SK-N-SH (cell line): ENCODE data around the gene PLOD2. TPM values are rescaled to one million over a fixed set of nuclear protein-coding genes. Genes with fewer than 3 reads are reported as not detected.

Source experiments
- CTCF ChIA-PET: fragments of 300-600, 350-600 bp; formaldehyde crosslinking; extraction: SDS; loops from one replicate; lab custom pipeline; 2021; lab: Yijun Ruan, JAX
- POLR2A ChIA-PET: fragments of 350-600 bp; sonication (Branson Sonifier 250); formaldehyde crosslinking; extraction: SDS; loops from one replicate; lab custom pipeline; 2020; ENCODE audit warnings: antibody characterized with exemption, inconsistent platforms; lab: Yijun Ruan, JAX
- DNase-seq: peaks from one replicate; pipeline ENCODE4 v3.0.0; 2012
- H2AFZ ChIP-seq: fragments of 200-600 bp; sonication (generic); 2 replicates; pipeline ENCODE4 v1.8.1; 2016; ENCODE audit warnings: antibody characterized with exemption, mild to moderate bottlenecking, low read depth
- H3F3A ChIP-seq: fragments of 200-600 bp; sonication (generic); replicated peaks from 2 replicates; pipeline ENCODE3; 2016; ENCODE audit warnings: antibody characterized with exemption, mild to moderate bottlenecking; ENCODE audit not compliant: insufficient read depth
- H3K27ac ChIP-seq, 2 experiments: fragments of 200-500 bp in 1 of 2; fragments of 200-600 bp in 1 of 2; sonication (Bioruptor generic) in 1 of 2; sonication (generic), shearing (Covaris generic) in 1 of 2; 2 replicates each; pipeline versions ENCODE4 v1.5.1 to v1.6.1; 2014 to 2016; ENCODE audit warnings: low read depth in 2 of 2, inconsistent platforms in 1 of 2, low read length in 1 of 2, mild to moderate bottlenecking in 1 of 2, mixed read lengths in 1 of 2
- H3K27me3 ChIP-seq: fragments of 200-600 bp; sonication (generic), shearing (Covaris generic); 2 replicates; pipeline ENCODE4 v1.6.1; 2016; ENCODE audit warnings: mixed run types; ENCODE audit not compliant: insufficient read depth
- H3K36me3 ChIP-seq, 2 experiments: fragments of 200-500 bp in 1 of 2; fragments of 200-600 bp in 1 of 2; sonication (Bioruptor generic) in 1 of 2; sonication (generic) in 1 of 2; replicated peaks in 1 of 2; 2 replicates each; pipeline versions ENCODE3 to v1.5.1; 2014 to 2016; ENCODE audit warnings: low read length in 1 of 2, mild to moderate bottlenecking in 1 of 2; ENCODE audit not compliant: insufficient read depth in 2 of 2, control insufficient read depth in 1 of 2
- H3K4me1 ChIP-seq, 2 experiments: fragments of 200-500 bp in 1 of 2; fragments of 200-600 bp in 1 of 2; sonication (Bioruptor generic) in 1 of 2; sonication (generic), shearing (Covaris generic) in 1 of 2; 2 replicates each; pipeline versions ENCODE4 v1.5.1 to v1.6.1; 2014 to 2016; ENCODE audit warnings: low read depth in 1 of 2, low read length in 1 of 2, mixed run types in 1 of 2; ENCODE audit not compliant: insufficient read depth in 2 of 2, control insufficient read depth in 1 of 2
- H3K4me2 ChIP-seq: fragments of 200-600 bp; sonication (generic), shearing (Covaris generic); 2 replicates; pipeline ENCODE4 v1.6.1; 2017; ENCODE audit warnings: mixed run types
- H3K4me3 ChIP-seq, 2 experiments: fragments of 200-500 bp in 1 of 2; fragments of 200-600 bp in 1 of 2; sonication (Bioruptor generic) in 1 of 2; sonication (generic), shearing (Covaris generic) in 1 of 2; 2 replicates each; pipeline versions ENCODE4 v1.5.1 to v1.8.1; 2014 to 2016; ENCODE audit warnings: low read depth in 2 of 2, inconsistent platforms in 1 of 2, low read length in 1 of 2, mild to moderate bottlenecking in 1 of 2, mixed read lengths in 1 of 2, moderate library complexity in 1 of 2
- H3K79me2 ChIP-seq: fragments of 200-600 bp; sonication (generic); 2 replicates; pipeline ENCODE4 v1.8.1; 2017; ENCODE audit warnings: mild to moderate bottlenecking; ENCODE audit not compliant: insufficient read depth
- H3K9ac ChIP-seq: fragments of 200-600 bp; sonication (generic); 2 replicates; pipeline ENCODE4 v1.6.1; 2017; ENCODE audit warnings: mixed run types
- H3K9me2 ChIP-seq: fragments of 200-600 bp; sonication (generic); 2 replicates; pipeline ENCODE4 v1.6.1; 2017; ENCODE audit warnings: mixed run types
- H3K9me3 ChIP-seq: fragments of 200-600 bp; sonication (generic); 2 replicates; pipeline ENCODE4 v1.6.1; 2017; ENCODE audit warnings: mixed run types, mild to moderate bottlenecking, moderate library complexity
- H4K20me1 ChIP-seq: fragments of 200-600 bp; sonication (generic); 2 replicates; pipeline ENCODE4 v1.6.1; 2017; ENCODE audit warnings: mild to moderate bottlenecking, mixed run types; ENCODE audit not compliant: insufficient read depth
- FOSL2 ChIP-seq: IDR thresholded peaks from 2 replicates; pipeline ENCODE4 v1.4.0; 2012; ENCODE audit warnings: low read depth, mild to moderate bottlenecking, moderate library complexity, borderline replicate concordance
- FOXJ3 ChIP-seq: sonication (generic); formaldehyde crosslinking; IDR thresholded peaks from 2 replicates; pipeline ENCODE4 v1.5.1; 2020; ENCODE audit warnings: mild to moderate bottlenecking, missing genetic modification reagents
- GABPA ChIP-seq: IDR thresholded peaks from 2 replicates; pipeline ENCODE4 v1.4.0; 2012; ENCODE audit warnings: low read depth, mild to moderate bottlenecking
- JUND ChIP-seq: IDR thresholded peaks from 2 replicates; pipeline ENCODE4 v1.4.0; 2012
- NFIC ChIP-seq: IDR thresholded peaks from 2 replicates; pipeline ENCODE4 v1.4.0; 2012; ENCODE audit warnings: borderline replicate concordance
- NRF1 ChIP-seq: IDR thresholded peaks from 2 replicates; pipeline ENCODE4 v1.6.1; 2012; ENCODE audit warnings: low read depth, mild to moderate bottlenecking, low read length
- RCOR1 ChIP-seq: fragments of 150-350 bp; IDR thresholded peaks from 2 replicates; pipeline ENCODE4 v1.6.1; 2017; ENCODE audit warnings: antibody characterized with exemption, low read length
- RFX5 ChIP-seq: IDR thresholded peaks from 2 replicates; pipeline ENCODE4 v1.6.1; 2012; ENCODE audit warnings: mild to moderate bottlenecking, improper control_type of control experiment, low read length
- SIN3A ChIP-seq: IDR thresholded peaks from 2 replicates; pipeline ENCODE4 v1.6.1; 2012; ENCODE audit warnings: low read depth, mild to moderate bottlenecking, low read length, moderate library complexity, borderline replicate concordance
- TAF1 ChIP-seq: IDR thresholded peaks from 2 replicates; pipeline ENCODE4 v1.6.1; 2012; ENCODE audit warnings: low read depth, mild to moderate bottlenecking, low read length, moderate library complexity, borderline replicate concordance
- TCF12 ChIP-seq: IDR thresholded peaks from 2 replicates; pipeline ENCODE4 v1.4.0; 2012
- WGBS: methylation state at CpG from one replicate; pipeline ENCODE4 v1.1.6; 2017; ENCODE audit warnings: low lambda C conversion rate; 5-methylcytosine and 5-hydroxymethylcytosine counted together
- polyA plus RNA-seq, 3 experiments: library from polyadenylated mRNA; depleted of rRNA; stranded (reverse); fragments of >200 nt; gene quantifications; 2 replicates each; pipeline ENCODE4 v1.2.3, GENCODE V29; 2012
- TF ChIP-seq, protein P1 (sequence below): IDR thresholded peaks from 2 replicates; pipeline ENCODE4; 2012
- TF ChIP-seq, protein P2 (sequence below): fragments of 150-350 bp; IDR thresholded peaks from 2 replicates; pipeline ENCODE4 v1.6.1; 2016; ENCODE audit warnings: mild to moderate bottlenecking, low read depth, low read length
- TF ChIP-seq, protein P3 (sequence below): IDR thresholded peaks from 2 replicates; pipeline ENCODE4 v1.4.0; 2012; ENCODE audit warnings: low read depth, borderline replicate concordance
- TF ChIP-seq, protein P4 (sequence below): IDR thresholded peaks from 2 replicates; pipeline ENCODE4 v1.6.1; 2012; ENCODE audit warnings: mild to moderate bottlenecking, low read depth, low read length, moderate library complexity

Gene PLOD2
- polyA plus RNA-seq, 1 of the 3 experiments (the other 2 are of a cell fraction) = 0.58 TPM

DNA sequence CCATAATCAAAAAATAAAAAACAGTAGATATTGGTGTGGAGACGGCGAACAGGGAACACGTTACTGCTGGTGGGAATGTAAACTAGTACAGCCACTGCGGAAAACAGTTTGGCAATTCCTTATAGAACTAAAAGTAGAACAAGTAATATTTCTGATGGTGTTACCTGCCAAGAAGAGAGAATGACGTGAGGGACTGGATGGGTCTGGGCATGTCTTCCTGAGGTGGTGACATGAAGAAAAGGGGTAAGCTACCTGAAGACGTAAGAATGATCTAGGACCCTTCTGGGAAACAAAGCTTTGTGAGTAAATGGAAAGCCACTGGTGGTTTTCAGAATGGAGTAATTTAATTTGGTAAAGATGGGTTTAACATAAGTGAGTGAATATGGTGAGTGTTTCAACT lies 19.4 kb upstream of the PLOD2 start:
- Histone ChIP-seq H3K27me3 (no peaks in the 10 kb centered on the region; the same call in 1 of the 2 replicates), H3K4me2 (no peak overlapping the region), H3K4me1 (no peaks in the 10 kb centered on the region), H3K27ac (no peak overlapping the region), H3K9me2 (no peaks in the 10 kb centered on the region), H3K4me3 (no peak overlapping the region), H3K9me3 (no peaks in the 10 kb centered on the region), H3K36me3 (no peaks in the 10 kb centered on the region), H3K9ac (no peak overlapping the region), H3K79me2 (no peaks in the 10 kb centered on the region), H3F3A (no peaks in the 10 kb centered on the region), H4K20me1 (no peaks in the 10 kb centered on the region), H2AFZ (no peak overlapping the region)
- no peak for DNase-seq
- ChIA-PET POLR2A (no interaction called here), CTCF (interaction anchor here (1.1 kb wide), 1 partner anchor 9 kb away, joined by 3 read pairs; no protein-coding TSS in a partner anchor)
- WGBS = 23% methylated on average over 6 of the region's 6 CpGs
- no peak for TF ChIP-seq SIN3A
- no peak for TF ChIP-seq FOSL2
- no peak for TF ChIP-seq NFIC
- no peak for TF ChIP-seq RFX5
- TF ChIP-seq, protein P1, sequence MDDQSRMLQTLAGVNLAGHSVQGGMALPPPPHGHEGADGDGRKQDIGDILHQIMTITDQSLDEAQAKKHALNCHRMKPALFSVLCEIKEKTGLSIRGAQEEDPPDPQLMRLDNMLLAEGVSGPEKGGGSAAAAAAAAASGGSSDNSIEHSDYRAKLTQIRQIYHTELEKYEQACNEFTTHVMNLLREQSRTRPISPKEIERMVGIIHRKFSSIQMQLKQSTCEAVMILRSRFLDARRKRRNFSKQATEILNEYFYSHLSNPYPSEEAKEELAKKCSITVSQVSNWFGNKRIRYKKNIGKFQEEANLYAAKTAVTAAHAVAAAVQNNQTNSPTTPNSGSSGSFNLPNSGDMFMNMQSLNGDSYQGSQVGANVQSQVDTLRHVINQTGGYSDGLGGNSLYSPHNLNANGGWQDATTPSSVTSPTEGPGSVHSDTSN = no peak
- TF ChIP-seq GABPA = no peak
- TF ChIP-seq, protein P2, sequence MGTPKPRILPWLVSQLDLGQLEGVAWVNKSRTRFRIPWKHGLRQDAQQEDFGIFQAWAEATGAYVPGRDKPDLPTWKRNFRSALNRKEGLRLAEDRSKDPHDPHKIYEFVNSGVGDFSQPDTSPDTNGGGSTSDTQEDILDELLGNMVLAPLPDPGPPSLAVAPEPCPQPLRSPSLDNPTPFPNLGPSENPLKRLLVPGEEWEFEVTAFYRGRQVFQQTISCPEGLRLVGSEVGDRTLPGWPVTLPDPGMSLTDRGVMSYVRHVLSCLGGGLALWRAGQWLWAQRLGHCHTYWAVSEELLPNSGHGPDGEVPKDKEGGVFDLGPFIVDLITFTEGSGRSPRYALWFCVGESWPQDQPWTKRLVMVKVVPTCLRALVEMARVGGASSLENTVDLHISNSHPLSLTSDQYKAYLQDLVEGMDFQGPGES = no peak
- TF ChIP-seq RCOR1 = no peak
- TF ChIP-seq TCF12 = no peak
- no peak for TF ChIP-seq TAF1
- no peak for TF ChIP-seq JUND
- no peak for TF ChIP-seq FOXJ3 (CRISPR knock-in tag)
- TF ChIP-seq, protein P3, sequence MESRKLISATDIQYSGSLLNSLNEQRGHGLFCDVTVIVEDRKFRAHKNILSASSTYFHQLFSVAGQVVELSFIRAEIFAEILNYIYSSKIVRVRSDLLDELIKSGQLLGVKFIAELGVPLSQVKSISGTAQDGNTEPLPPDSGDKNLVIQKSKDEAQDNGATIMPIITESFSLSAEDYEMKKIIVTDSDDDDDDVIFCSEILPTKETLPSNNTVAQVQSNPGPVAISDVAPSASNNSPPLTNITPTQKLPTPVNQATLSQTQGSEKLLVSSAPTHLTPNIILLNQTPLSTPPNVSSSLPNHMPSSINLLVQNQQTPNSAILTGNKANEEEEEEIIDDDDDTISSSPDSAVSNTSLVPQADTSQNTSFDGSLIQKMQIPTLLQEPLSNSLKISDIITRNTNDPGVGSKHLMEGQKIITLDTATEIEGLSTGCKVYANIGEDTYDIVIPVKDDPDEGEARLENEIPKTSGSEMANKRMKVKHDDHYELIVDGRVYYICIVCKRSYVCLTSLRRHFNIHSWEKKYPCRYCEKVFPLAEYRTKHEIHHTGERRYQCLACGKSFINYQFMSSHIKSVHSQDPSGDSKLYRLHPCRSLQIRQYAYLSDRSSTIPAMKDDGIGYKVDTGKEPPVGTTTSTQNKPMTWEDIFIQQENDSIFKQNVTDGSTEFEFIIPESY = no peak
- TF ChIP-seq NRF1 = no peak
- TF ChIP-seq, protein P4, sequence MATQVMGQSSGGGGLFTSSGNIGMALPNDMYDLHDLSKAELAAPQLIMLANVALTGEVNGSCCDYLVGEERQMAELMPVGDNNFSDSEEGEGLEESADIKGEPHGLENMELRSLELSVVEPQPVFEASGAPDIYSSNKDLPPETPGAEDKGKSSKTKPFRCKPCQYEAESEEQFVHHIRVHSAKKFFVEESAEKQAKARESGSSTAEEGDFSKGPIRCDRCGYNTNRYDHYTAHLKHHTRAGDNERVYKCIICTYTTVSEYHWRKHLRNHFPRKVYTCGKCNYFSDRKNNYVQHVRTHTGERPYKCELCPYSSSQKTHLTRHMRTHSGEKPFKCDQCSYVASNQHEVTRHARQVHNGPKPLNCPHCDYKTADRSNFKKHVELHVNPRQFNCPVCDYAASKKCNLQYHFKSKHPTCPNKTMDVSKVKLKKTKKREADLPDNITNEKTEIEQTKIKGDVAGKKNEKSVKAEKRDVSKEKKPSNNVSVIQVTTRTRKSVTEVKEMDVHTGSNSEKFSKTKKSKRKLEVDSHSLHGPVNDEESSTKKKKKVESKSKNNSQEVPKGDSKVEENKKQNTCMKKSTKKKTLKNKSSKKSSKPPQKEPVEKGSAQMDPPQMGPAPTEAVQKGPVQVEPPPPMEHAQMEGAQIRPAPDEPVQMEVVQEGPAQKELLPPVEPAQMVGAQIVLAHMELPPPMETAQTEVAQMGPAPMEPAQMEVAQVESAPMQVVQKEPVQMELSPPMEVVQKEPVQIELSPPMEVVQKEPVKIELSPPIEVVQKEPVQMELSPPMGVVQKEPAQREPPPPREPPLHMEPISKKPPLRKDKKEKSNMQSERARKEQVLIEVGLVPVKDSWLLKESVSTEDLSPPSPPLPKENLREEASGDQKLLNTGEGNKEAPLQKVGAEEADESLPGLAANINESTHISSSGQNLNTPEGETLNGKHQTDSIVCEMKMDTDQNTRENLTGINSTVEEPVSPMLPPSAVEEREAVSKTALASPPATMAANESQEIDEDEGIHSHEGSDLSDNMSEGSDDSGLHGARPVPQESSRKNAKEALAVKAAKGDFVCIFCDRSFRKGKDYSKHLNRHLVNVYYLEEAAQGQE = no peak
